GM18511 (cell line): Measurements from ENCODE around the gene COL8A2.

Experiments used
- ATAC-seq: cut with Tn5 transposase; IDR thresholded peaks from one replicate; pipeline ENCODE4 v1.9.1; 2021; ENCODE audit warnings: mild to moderate bottlenecking, moderate library complexity; ENCODE audit not compliant: unreplicated experiment

Gene COL8A2

DNA sequence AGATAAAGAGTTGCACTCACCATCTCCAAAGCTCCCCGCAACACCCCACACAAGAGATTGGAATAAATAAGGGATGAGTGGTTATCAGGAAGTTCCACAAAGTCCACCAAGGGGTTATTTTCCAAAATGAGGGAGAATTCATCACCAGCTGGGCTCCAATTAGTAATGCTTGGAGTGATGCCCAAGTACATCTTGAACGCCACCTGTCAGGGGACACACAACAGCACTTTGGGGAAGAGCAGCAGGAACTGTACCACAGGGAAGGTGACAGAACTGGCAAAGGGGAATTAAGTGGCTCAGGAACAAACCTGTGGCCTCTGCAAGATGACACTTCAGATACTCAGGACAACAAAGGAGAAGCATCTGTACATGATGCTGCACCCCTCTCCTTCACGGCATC is 12.8 kb upstream of the COL8A2 start:
- ATAC-seq = no peak

DNA sequence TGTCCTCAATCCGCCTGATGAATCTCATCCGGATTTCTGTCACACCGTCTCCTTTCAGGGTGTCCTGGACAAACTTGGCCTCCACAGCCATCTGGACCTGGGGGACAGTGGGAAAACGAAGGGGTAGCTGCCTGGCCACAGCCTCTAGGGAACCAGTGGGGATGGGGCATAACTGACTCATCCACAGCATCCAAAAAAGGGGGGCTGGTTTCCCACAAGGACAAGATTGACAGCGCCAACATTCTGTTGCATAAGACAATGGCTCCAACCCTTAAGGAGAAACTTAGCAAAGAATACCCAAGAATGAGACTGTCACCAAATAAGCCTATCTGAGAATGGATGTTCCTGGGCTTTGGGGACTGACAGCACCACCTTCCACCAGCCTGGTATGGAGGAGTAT is 12.2 kb upstream of the COL8A2 start:
- no peak for ATAC-seq

DNA sequence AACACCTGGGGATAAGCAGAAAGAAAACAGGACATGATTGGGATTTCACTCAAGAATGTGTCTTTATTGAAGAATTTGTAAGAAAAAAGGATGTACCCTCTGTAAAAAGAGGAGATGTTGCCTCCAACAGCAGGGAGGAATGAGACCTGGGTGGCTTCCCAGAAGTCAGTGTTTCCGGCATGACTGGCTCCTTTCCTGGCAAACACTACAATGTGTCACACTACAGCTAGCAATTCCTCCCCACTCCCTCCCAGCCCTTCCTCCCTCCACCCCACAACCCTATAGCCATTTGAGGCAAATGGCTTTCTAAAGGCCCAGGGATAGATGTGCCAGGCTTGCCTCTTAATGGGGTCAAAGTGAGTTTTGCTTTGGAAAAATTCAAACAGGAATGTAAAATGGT is 11.5 kb upstream of the COL8A2 start:
- no peak for ATAC-seq

DNA sequence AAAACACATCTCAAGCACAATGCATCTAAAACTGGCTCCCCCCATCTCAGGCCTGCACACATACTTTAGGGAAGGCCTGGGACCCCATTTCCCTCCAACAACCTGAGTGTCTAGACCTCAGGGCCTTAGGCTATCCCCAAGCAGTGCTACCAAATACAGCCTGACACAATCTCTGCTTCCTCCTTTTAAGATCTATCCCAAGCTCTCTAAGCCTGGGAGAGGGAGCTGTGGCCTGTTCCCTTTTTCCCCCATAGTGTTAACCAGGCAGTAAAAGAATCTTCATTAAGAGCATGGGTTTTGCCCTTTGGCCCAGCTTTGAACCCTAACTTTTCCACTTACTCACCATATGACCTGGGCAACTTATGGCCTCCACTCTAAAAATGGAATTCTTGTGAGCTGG is 10.8 kb upstream of the COL8A2 start:
- no peak for ATAC-seq

DNA sequence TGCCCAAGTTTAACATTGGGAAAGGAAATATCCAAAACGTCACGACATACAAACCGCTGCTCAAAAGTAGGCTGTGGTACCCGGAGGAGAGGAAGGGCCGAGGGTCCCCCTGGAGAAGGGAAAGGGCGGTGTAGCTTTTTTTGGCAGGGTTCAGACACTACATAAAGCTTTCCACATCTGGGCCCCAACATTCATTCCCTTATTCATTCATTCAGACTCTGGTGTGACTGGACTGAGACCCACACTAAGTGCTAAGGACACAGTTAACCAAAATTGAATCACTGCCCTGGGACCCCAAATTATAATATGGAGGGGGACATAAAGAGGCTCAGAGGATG is 10.3 kb upstream of the COL8A2 start:
- ATAC-seq = no peak

DNA sequence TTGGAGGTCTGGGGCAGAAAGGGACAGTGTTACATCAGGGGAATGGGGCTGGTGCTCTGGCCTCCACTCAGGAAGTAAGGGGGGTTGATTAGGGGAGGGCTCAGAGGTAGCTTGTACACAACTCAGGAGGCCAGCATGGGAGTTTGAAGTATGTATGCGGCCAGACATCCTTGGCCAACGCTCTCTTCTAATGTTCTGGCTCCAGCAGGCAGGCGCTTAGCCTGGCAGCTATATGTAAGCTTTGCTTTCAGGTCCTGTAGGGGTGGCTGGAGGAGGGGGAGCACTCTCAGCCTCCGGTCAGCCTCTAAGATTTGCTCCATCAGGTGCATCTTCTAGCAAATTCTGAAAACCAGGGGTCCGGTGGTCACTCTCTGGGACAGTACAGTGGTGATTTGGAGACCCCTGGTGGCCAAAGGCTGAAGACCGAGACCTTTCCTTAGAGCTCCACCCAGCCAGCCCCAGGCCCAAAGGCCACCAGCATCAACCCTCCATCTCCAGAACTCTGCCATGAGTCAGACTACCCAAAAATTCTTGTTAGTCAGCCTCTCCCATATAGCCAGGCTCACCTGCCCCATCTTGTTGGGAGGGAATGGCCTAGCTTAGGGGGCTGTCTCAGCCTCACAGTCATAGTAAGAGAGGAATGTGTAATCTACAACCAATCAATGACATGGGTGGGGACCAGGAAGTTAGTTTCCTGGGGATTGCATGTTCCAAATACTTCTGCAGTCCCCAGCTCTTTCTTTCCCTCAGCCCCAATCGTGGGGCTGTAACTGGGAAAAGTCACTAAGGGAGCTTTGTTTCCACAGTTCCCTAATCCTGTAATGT is 9.7 kb upstream of the COL8A2 start:
- no peak for ATAC-seq

DNA sequence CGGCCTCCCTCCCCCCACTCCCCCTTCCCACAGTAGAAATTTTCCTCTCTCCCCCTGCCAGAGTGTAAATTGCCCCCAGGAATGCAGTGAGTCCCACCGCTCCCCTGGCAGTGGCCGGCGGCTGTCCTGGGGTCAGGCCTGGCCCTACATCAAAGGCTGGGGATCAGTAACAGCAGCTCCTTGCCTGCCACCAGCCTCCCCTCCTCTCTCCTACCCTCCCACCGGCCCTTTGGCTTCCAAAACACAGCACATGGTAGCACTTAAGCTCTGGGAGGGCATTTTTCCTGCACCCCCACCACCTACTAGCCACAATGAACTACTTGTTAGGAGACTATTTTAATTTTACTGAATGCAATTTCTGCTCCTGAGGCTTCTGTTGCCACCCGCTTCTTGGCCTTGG is 9.0 kb upstream of the COL8A2 start:
- no peak for ATAC-seq

DNA sequence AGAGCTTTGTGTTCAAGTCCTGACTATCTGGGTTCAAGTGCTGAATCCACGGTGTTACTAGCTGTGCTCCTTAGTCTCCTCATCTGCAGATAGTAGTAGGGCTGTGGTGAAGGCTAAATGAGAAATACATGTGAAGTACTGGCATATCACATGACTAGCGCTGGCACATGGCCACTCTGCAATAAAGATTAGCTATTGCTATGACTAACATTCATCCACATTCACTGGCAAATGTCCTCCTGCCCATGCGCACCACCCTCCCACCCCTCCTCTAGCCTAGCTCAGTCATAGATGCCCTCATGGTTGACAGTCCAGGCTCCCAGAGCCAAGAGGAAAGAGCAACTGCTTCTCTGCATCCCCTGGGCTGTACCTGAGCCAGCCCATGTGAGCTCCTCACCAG is 8.5 kb upstream of the COL8A2 start:
- no peak for ATAC-seq

DNA sequence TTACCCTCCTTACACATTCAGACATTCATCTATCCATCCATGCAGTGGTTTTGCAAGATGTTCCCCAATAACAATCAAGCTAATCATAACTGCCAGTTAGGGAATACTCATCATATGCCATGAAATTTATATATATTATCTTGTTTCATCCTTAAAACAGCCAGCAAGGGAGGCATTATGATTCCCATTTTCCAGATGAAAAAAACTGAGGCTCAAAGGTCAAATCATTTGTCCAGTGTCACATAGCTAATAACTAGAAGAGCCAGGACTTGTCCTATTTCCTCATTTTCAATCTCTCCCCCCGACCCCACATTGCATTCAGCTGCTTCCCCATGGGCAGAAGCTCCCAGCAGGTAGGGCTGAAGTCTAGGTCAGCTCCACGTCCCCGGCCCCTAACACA is 7.0 kb upstream of the COL8A2 start:
- no peak for ATAC-seq

DNA sequence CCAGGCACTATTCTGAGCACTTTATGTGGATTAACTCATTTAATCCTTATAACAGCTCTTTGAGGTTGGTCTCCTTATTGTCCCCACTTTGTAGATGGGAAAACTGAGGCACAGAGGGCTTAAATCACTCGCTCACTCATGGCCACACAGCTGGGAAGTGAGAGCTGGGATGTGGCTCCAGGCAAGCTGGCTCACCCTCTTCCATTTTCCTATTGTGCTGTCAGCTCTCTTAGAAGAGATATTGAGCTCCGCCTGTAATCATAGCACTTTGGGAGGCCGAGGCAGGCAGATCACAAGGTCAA is 3.8 kb upstream of the COL8A2 start:
- no peak for ATAC-seq

DNA sequence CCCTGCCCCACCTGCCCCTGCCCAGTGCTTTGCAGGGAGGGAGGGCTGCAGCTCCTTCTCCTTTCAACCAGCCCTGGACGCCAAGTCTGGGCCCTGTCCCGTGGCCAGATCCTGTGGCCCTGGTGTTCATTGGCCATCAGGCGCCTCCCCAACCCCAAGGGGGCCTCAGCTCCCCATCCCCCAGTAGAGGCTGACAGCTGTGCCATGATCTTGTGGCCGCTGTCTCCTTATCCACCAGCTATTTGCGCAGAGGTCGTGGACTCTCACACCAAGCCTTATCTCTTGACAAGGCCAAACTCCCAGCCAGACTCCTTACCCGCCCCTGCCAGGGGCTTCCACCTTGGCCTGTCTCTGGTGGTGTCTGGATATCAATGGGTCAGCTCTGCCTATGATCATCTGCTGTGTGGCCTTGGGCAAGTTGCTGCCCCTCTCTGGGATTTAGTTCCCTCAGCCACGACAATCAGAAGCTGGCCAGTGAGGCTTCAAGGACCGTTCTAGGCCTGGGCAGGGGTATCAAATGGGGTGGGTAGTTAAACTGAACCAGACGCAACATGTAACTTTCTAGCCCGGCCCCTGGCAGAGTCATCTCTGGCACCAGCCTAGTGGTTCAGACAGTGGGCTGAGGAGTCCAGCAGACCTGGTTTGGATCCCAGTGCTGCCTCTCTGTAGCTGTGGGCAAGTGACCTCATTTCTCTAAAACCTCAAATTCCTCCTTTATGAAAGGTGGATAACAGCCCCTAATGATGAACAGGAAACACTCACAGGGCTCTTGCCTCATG is 3.3 kb upstream of the COL8A2 start:
- ATAC-seq = no peak

DNA sequence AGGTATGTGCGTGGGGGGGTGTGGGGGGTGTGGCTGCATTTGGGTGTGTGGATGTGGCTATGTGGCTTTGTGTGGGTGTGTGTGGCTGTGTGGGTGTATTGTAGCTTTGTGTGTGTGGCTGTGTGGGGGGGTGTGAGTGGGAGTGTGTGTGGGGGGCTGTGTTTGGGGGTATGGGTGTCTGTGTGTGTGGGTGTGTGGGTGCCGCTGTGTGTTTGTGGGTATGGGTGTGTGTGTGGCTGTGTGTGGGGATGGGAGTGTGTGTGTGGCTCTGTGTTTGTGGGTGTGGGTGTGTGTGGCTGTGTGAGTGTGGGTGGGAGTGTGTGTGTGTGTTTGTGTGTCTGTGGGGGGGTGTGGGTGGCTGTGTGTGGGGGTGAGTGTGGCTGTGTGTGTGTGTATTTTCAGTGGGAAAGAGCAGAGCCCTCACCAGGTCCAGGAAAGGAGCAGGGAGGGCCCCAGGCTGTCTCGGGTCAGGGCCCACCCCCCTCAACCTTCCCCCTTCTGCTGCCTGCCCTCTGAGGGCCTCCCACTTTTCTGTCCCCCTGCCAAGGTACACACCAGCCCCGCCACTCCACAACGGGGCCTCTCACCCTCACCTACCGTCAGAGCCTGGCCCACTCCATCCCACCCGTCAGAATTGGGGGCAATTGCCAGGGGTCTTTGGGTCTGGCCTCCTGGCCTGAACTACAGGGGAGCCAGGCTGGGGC is 1.9 kb upstream of the COL8A2 start:
- no peak for ATAC-seq

DNA sequence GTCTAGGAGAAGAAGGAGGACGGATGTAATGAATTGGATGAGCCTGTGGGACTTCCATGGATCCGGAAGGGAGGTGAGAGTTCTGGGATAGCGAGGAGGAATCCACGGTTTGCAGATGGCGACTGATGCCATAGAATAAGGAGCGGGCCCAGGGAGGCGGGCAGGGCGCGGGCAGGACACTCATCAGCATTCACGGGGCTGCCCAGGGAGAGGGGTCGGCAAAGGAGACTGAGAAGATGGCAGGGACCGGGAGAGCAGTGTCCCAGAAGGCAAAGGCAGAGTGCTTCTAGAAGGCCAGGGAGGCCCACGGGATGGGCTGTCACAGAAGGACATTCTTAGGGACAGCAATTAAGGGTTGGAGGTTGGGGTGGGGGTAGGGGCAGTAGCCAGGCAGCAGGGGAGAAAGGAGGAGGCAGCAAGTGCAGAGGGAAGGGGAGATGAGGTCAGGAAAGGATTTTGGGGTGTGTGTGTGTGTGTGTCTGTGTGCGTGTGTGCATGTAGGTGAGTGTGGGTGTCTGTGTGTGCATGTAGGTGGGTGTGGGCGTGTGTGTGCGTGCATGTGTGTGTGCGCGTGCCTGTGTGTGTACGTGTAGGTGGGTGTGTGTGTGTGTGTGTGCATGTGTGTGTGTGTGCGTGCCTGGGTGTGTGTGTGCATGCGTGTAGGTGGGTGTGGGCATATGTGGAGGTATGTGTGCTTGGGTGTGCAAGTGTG is 1.1 kb upstream of the COL8A2 start:
- ATAC-seq = no peak

DNA sequence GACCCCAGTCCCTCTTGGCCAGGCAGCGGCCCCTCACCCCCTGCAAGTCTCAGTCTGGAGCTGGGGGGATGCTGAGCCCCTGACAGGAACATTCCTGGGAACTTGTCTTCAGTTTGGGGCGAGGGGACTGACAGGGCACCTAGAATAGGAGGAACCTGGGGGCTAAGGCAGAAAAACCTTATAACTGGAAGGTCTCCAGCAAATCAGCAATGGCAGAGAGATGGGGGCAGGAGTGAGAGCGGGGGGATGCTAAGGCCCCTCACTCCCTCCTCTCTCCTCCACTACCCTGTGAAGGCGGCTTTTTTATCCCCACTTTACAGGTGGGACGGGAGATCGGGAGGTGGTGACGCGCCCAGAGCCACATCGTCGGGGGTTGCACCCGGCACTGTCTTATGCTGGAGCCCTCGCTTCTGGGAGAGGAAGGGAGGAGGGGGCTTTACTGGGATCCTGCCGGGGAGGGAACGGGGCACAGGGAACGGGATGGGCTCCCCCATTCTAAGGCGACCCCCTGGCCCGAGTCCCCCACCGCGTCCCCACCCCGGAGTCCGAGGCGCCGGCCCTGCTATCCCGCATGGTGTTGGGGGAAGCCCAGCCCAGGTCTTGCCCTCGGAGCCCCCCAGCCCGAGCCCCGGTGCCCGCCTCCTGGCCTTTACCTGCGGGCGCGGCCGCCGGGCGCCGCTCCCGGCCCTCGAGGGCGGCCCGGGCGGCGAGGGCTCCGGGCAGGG is 456 bp downstream of the COL8A2 start:
- no peak for ATAC-seq

DNA sequence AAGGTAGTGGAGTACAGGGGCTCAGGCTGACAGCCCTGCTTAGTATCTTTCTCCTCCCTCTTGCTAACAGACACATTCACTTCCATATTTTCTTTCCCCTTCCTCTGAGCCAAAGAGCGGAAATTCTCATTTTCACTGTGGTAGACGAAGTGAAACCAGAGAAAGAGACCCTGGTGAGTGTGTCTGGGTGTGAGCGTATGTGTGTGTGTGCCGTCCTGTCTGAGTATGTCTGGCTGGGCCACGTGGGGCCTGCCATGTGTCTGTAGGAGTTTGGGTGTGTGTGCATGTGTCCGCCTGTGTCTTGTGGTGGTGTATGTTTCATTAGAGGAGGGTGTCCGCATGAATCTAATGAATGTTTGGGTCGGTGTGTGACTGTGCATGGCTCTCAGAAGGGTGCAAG is 1.7 kb downstream of the COL8A2 start:
- no peak for ATAC-seq

DNA sequence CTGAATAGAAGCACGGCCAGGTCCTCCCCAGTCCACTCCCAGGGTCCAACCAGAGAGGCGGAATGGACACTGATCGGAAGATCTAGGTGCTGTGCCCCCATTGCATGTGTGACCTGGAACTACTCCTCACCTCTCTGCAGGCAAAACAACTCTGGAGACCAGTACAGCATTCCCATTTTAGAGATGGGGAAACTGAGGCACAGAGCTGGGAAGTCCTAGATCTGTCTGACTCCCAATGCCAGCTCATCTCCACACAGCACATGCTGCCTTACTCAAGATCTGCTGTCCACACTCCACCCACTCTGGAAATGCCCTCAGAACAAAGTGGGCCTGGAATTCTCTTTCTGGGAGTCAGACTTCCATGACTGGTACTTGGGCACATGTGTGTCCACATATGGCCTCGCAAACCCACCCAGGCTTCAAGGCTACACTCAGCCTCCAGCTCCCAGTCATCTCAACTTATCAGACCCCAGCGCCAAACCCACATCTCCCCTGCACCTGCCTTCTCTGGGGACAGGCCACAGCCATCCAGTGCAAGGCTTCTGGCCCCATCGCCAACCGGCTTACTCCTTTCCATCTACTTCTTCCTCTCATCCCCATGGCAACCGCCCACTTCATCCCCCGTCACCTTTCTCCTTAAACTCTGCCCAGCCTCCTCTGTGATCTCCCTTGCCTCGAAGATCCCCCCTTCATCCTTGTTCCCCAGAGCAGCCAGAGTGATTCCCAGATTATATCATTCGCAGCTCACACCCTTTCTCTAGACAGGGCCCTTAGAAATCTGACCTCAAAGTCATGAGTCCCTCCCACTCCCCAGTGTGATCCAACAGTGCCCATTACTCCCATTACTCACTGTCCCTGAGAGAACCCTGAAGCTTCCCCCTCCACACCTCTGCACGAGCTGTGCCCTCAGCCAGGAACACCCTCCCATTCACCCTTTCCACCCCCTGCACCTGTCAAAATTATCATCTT is 2.7 kb downstream of the COL8A2 start:
- ATAC-seq = no peak

DNA sequence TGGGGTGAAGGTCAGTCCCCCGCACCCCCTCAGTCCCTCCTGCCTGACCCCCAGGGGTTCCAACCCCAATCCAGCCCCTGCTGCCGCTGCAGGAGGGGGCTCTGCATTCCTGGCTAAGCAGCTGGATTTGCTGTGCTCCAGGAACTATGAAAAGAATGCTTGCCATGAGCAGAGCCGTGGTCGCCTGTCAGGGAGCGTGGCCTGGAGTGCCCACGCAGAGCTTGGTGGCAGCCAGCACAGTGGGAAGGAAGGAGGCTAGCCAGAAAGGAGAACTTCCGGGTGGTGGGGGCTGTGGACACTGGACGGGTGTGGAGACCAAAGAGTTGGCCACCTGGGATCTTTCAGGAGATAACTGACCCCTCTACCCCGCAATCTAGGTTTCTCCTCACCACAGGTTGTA is 5.6 kb downstream of the COL8A2 start:
- no peak for ATAC-seq

DNA sequence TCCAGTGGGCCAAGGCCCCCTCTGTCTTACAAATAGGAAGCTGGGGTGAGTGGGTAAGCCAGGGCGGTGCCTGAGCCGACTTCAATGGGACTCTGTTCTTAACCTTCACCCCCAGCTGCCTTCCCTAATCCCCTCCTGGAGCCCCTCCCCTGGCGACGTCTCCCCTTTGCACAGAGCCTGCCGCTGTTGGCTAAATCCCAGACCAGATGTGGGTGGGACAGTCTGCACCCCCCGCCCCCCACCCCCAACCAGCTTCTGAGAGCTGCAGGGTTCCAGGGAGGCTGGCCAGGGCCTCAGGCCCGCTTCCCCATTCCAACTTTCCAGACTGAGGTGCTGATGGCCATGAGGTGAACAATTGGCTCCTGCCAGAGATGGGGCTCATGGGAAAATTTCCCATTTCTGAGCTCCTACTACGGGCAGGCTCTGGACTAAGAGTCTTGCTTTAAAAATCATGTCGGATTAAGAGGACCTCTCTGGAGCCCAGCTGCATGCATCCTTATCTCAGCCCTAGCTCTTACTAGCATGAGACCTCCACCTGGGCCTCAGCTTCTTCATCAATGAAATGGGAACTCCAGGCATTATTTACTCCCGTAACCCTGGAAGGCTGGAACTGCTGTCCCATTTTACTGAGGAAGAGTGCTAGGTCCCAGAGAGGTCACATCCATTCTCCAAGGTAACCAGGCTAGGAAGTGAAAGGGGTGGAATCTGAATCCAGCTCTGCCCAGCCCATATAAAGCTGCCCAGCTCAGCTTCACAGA is 6.4 kb downstream of the COL8A2 start:
- ATAC-seq = no peak

DNA sequence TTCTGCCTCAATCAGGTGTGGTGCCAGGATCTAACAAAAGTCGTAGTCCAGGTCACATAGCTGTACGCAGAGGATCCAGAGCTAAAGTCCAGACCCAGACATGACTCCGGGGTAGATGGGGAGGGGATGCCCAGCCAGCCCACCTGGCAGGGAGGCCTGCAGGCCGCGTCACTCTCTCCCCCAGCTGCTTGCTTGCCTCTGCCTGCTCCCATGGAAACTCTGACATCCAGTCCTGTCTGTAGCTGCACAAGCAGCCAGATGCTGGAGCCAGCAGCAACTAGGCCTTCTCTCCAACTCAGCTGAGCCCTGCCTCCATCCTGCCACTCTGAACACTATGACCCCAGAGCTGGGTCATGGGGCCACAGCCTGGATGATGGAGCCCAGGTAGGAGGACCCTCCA is 8.1 kb downstream of the COL8A2 start:
- ATAC-seq = no peak
